NCI-H345 treated with DMSO at 0.1 percent for 48 hours (cell line): ENCODE results near the gene GRB7.
"Not testable (repeated sequence)": the region's sequence is repeated elsewhere in the genome, so short reads cannot be mapped to it uniquely, and the experiment has no call there.

Source experiments
- DNase-seq: peaks from one replicate; lab custom pipeline; 2025; ENCODE audit not compliant: unreplicated experiment; lab: John Stamatoyannopoulos, UW

The GRB7 gene

DNA sequence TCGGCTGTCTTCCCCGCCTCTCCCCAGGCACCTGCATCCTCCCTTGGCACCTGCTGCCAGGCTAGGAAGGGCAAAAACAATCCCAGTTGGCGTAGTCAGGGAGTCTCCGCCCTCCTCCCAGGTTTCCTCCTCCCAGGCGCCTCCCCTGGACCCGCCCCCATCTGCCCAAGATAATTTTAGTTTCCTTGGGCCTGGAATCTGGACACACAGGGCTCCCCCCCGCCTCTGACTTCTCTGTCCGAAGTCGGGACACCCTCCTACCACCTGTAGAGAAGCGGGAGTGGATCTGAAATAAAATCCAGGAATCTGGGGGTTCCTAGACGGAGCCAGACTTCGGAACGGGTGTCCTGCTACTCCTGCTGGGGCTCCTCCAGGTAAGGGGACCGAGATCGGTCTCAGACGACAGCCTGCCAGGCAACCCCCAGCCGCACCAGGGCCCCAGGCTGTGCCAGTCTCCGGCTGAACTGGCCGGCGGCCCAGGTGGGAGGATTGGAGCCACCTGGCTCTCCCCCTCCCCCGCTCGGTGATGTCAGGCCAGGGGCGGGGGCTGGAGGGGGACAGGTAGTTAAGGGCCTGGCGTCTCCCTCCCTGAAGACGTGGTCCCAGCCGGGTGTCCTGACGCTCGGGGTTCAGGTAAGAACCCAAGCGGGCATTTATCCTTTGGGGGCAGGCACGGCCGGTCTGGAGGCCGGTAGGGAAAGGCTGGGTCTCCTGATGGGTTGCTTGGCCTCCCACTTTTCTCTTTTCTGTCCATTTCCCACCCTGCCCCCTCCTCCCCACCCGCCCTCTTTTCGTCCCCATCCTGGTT lies at the start of gene GRB7:
GRB7 (plus strand) TSS at position 179 of the 808 bp plus-strand sequence. CDS start 4,364 bp downstream, outside the sequence.
- DNase-seq = peak; percentile 81

- DNase-seq = no peak
These were observed 49.3 kb upstream of the GRB7 start for GRCh38 chr17:39688475-39688835.

- no peak for DNase-seq
These were observed 48.8 kb upstream of the GRB7 start for GRCh38 chr17:39688945-39689344.

DNA sequence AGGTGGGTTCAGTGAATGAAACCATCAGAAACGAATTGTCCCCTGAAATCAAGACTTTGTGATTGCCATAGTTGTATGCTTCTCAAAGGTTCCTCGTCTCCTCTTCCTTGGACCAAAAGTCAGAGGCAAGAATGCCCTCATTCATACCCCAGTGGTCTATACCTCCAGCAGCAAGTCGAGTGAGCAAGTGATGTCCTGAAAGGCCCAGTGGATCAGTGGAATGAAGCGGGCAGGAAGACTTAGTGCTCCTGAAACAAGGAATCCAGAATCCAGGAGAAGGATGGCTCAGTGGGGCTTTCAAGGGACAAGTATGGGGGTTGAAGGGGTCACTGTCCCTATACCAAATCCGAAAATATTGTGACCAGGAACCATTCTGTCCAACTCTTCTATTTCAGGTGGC lies 43.1 kb upstream of the GRB7 start:
- DNase-seq = no peak

DNA sequence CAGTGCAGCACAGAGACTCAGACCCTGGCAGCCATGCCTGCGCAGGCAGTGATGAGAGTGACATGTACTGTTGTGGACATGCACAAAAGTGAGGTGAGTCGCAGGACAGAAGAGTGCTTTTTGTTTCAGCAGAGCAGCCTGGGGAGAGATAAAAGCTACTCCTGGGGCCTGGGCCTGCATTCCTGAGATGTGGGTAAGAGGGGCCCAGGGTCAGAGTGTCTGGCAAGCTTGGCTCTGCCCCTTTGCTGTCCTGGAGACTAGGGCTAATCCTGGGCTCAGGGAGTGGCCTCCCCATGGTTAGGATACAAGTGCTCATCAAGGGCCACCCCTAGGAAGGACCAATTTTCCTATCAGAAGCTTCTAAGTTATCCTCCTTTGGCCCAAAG lies 42.7 kb upstream of the GRB7 start:
- no peak for DNase-seq

DNA sequence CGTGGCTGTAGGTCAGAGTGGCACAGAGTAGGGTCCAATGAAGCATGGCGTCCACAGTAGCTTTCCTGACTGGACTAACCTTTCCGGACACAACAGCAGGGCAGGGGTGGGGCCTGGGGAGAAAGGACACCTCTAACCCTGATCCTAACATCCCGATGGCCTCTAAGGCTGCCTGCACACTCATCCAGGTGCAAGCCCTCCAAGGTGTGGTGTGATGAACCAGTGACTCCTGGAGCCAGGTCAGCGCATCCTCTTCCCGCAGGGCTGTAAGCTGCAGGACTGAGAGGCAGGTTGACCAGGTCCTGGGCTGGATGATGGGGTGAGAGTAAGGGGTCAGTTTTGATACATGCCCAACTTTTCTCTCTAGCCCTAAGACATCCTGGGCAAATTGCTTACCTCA lies 41.0 kb upstream of the GRB7 start:
- no peak for DNase-seq

GRCh38 chr17:39697961-39698360 lies 39.8 kb upstream of the GRB7 start:
- no peak for DNase-seq

GRCh38 chr17:39699157-39699817 lies 38.5 kb upstream of the GRB7 start:
- not testable (repeated sequence) for DNase-seq

- DNase-seq = no peak
These were observed 38.0 kb upstream of the GRB7 start, which contains the start of gene ERBB2 for GRCh38 chr17:39699818-39700147. Gene ERBB2 (plus strand): TSS chr17:39700064. CDS start chr17:39700239, 175 bp downstream.

DNA sequence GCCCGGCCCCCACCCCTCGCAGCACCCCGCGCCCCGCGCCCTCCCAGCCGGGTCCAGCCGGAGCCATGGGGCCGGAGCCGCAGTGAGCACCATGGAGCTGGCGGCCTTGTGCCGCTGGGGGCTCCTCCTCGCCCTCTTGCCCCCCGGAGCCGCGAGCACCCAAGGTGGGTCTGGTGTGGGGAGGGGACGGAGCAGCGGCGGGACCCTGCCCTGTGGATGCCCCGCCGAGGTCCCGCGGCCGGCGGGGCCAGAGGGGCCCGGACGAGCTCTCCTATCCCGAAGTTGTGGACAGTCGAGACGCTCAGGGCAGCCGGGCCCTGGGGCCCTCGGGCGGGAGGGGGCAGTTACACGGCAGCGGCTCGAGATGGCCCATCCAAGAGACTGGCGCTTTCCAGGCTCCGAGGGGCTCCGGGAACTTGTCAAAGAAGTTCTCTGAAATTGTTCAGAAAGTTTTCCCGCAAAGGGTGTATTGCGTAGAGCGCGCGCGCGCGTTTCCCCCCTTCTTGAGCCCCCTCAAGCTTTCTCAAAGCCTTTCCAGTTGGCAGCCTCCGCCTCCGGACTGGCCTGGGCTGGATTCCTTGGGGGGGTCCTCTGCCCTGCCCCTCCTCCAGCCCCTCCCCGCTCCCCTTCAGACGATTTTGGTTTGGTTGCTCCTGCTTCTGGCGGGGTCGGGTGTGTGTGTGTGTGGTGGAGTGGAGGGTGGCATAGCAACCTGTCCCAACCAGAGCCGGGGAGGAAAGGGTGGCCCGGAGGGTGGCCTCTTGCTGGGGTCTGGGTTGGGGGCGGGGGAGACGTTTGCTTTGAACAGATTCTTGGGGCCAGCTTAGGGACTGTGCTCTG lies 37.4 kb upstream of the GRB7 start:
- no peak for DNase-seq

- DNase-seq = no peak
These were observed 36.5 kb upstream of the GRB7 start for GRCh38 chr17:39701012-39701783.

DNA sequence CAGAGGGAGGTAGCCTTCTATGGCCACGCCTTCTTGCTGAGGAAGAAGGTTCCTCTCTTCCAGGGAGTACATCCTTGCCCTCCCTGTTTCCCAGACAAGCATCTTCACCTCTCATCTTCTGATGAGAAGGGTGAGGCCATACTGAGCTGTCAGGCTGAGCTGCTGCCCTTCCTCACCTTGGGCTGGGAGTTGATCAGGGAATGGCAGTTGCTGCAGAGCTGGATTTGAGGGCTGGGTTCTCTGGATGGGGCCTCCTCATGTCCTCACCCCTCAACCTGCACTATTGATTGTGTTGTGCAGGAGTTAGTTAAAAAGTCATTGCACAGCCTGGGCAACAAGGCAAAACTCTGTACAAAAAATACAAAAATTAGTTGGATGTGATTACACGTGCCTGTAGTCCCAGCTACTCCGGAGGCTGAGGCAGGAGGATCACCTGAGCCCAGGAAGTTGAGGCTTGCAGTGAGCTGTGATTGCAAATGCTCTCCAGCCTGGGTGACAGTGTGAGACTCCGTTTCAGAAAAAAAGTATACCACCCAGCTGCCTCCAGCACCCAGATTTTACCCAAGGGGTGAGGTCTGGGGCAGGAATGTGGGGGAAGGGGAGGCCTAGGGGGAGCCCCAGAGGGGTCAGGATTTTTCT lies 35.8 kb upstream of the GRB7 start:
- no peak for DNase-seq

- DNase-seq = no peak
These were observed 34.5 kb upstream of the GRB7 start for GRCh38 chr17:39702901-39703893.

GRCh38 chr17:39703913-39704312 lies 33.8 kb upstream of the GRB7 start:
- no peak for DNase-seq

DNA sequence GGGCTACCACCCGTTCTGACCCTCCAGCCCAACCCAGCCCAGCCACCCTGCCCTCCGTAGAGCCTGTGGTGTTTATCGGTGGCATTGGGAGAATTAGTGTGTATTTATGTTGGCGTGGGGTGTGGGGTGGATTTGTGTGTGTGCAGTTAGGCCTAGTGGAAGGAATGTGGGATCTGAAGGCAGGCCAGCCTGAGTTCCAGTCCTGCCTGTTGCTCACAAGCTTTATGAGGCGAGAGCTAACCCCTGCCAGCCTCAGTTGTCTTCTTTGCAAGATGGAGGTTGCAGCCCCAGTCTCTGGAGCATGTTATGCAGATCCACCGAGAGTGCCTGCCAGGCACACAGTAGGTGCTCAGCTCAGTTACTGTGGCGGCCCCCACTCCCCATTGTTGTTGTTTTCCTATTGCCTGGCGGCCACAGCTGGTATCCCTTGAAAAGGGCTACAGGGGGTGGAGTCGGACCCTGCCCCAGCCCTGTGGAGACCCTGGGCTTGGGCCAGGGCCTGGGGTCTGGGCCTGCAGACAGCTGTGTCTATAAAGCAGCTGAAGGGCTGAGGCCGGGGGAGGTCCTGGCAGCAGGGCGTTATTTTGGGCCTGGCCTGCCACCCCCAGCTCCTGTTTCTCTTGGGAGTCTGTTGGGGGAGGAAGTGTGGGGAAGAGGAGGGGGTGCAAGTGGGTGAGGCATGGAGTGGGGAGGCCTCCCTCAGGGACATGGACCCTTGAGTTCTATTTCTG lies 32.8 kb upstream of the GRB7 start:
- DNase-seq = no peak

DNA sequence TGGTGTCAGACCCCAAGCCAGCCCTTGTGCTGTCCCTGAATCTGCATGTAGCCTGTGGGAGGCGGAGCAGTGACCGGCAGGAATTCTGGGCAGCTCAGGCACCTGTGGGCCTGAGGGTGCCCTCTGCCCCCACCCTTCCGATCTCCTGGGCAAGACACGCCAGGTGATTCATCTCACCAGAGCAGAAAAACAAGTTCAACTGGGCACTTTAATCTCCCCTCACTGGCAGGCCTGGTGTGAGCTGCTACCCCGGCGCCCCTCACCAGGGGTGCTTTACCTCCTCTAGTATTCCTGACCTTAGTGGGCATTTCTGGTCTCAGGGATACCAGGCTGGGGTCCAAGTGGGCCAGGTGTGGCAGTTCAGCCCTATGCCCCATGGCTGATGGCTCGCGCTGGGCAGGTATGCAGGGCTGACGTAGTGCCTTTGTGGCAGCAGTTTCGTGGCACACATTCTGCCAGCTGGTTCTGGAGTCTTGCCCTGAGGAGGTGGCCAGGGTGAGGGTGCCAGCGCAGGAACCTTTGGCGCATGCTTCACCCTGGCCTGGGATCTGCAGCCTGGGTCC lies 31.9 kb upstream of the GRB7 start:
- no peak for DNase-seq

DNA sequence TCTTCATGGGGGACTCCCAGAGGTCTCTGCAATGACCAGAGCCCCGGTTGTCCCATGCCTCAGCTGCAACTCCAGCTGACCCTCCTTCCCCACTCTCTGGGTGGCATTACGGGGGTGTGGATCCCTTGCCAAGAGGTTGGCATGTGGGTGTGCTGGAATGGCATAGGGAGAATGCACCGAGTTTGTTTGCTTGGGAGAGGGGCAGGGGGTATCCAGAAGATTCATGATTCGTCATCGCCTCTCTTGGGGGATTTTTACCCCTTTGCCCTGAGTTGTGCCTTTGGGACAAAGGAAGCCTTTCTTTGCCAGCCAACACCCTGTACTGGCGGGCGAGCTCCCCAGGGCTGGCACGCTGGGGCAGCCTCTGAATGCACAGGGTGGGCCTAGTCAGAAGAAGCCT lies 31.4 kb upstream of the GRB7 start:
- no peak for DNase-seq

DNA sequence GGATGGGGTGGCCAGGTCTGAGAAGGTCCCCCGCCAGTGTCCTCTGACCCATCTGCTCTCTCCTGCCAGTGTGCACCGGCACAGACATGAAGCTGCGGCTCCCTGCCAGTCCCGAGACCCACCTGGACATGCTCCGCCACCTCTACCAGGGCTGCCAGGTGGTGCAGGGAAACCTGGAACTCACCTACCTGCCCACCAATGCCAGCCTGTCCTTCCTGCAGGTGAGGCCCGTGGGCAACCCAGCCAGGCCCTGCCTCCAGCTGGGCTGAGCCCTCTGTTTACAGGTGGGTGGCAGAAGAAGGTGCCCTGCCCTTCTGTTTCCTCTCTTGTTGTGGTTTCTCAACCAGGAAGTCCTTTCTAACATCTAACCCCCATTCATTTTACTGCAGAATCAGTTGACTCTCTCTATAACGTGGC lies 30.8 kb upstream of the GRB7 start:
- no peak for DNase-seq
